K562 (cell line): ENCODE measurements around the gene ALDOB. TPM values are rescaled to one million over a fixed set of nuclear protein-coding genes. Genes with fewer than 3 reads are reported as not detected.

ENCODE experiments used
- BCOR ChIP-seq: fragments of 450-650 bp; IDR thresholded peaks from 2 replicates; pipeline ENCODE4 v1.6.1; 2016
- BRF2 ChIP-seq: IDR thresholded peaks from 3 replicates; pipeline ENCODE4 v1.6.1; 2011; ENCODE audit warnings: borderline replicate concordance, mild to moderate bottlenecking; ENCODE audit not compliant: insufficient read length, insufficient read depth
- DDX20 ChIP-seq: fragments of 450-650 bp; IDR thresholded peaks from 2 replicates; pipeline ENCODE4 v1.6.1; 2016; ENCODE audit warnings: missing genetic modification characterization, low read depth, mild to moderate bottlenecking, missing compliant biosample characterization, moderate library complexity
- ELF4 ChIP-seq: fragments of 450-650 bp; formaldehyde crosslinking; IDR thresholded peaks from 2 replicates; pipeline ENCODE4 v1.4.0; 2022; ENCODE audit warnings: missing genetic modification characterization
- EWSR1 ChIP-seq: fragments of 450-650 bp; IDR thresholded peaks from 2 replicates; pipeline ENCODE4 v1.6.1; 2018; ENCODE audit warnings: borderline replicate concordance, mild to moderate bottlenecking, low read depth, moderate library complexity; ENCODE audit not compliant: partially characterized antibody
- FOXA1 ChIP-seq: fragments of 450-650 bp; IDR thresholded peaks from 2 replicates; pipeline ENCODE4 v1.6.1; 2016; ENCODE audit warnings: mild to moderate bottlenecking, borderline replicate concordance
- GABPA ChIP-seq: fragments of 200-800 bp; sonication (Bioruptor generic); conservative IDR thresholded peaks from 2 replicates; pipeline ENCODE4 v1.6.1; 2016; ENCODE audit warnings: low read depth, missing genetic modification characterization, missing compliant biosample characterization
- HDGF ChIP-seq: fragments of 450-650 bp; IDR thresholded peaks from 2 replicates; pipeline ENCODE4 v1.6.1; 2016
- KLF16 ChIP-seq: IDR thresholded peaks from 2 replicates; pipeline ENCODE4 v1.6.1; 2016; ENCODE audit warnings: antibody characterized with exemption
- PPARD ChIP-seq: fragments of 250-450 bp; sonication (Bioruptor Pico); IDR thresholded peaks from 2 replicates; pipeline ENCODE4 v1.8.0; 2022; ENCODE audit warnings: inconsistent platforms, mild to moderate bottlenecking, moderate library complexity
- RBM17 ChIP-seq: fragments of 200-400 bp; formaldehyde crosslinking; IDR thresholded peaks from 2 replicates; pipeline ENCODE4 v1.6.1; 2017; ENCODE audit warnings: low read depth, mild to moderate bottlenecking, low read length, borderline replicate concordance
- SAFB2 ChIP-seq: fragments of 200-400 bp; formaldehyde crosslinking; IDR thresholded peaks from 2 replicates; pipeline ENCODE4 v1.6.1; 2018; ENCODE audit warnings: borderline replicate concordance, low read length, low read depth, moderate library complexity; ENCODE audit not compliant: severe bottlenecking
- SMARCA4 ChIP-seq: fragments of 450-650 bp; IDR thresholded peaks from 2 replicates; pipeline ENCODE4 v1.6.1; 2016
- SNIP1 ChIP-seq: fragments of 450-650 bp; IDR thresholded peaks from 2 replicates; pipeline ENCODE4 v1.7.1; 2017; ENCODE audit warnings: low read depth, mild to moderate bottlenecking
- SREBF2 ChIP-seq: sonication (generic); formaldehyde crosslinking; IDR thresholded peaks from 2 replicates; pipeline ENCODE4 v1.4.0; 2020; ENCODE audit warnings: mild to moderate bottlenecking, missing genetic modification reagents
- TEAD1 ChIP-seq, 2 experiments: fragments of 450-650 bp in 1 of 2; sonication (generic) in 1 of 2; formaldehyde crosslinking; IDR thresholded peaks; 2 replicates each; pipeline versions ENCODE4 v1.4.0 to v1.8.0; 2020 to 2022; ENCODE audit warnings: mild to moderate bottlenecking in 2 of 2, missing genetic modification reagents in 1 of 2
- U2AF1 ChIP-seq: fragments of 200-400 bp; formaldehyde crosslinking; optimal IDR thresholded peaks from 2 replicates; pipeline ENCODE3; 2017; ENCODE audit warnings: mild to moderate bottlenecking, low read depth, low read length, moderate library complexity
- USF1 ChIP-seq: sonication (generic); formaldehyde crosslinking; IDR thresholded peaks from 2 replicates; pipeline ENCODE4 v1.9.0; 2022; ENCODE audit warnings: mild to moderate bottlenecking, missing genetic modification reagents
- ZEB2 ChIP-seq: fragments of 450-650 bp; IDR thresholded peaks from 2 replicates; pipeline ENCODE4 v1.6.1; 2016
- ZNF212 ChIP-seq: fragments of 450-650 bp; formaldehyde crosslinking; IDR thresholded peaks from 2 replicates; pipeline ENCODE4 v1.4.0; 2020; ENCODE audit warnings: mild to moderate bottlenecking
- ZNF217 ChIP-seq: sonication (generic); formaldehyde crosslinking; IDR thresholded peaks from 2 replicates; pipeline ENCODE4 v1.8.0; 2022; ENCODE audit warnings: mild to moderate bottlenecking, missing genetic modification reagents
- ZNF282 ChIP-seq: sonication (generic); formaldehyde crosslinking; IDR thresholded peaks from 2 replicates; pipeline ENCODE4 v1.8.1; 2023; ENCODE audit warnings: missing genetic modification reagents
- ZNF311 ChIP-seq: fragments of 250-450 bp; sonication (Bioruptor Pico); IDR thresholded peaks from 2 replicates; pipeline ENCODE4 v1.4.0; 2020; ENCODE audit warnings: mild to moderate bottlenecking, moderate library complexity
- ZNF551 ChIP-seq: fragments of 250-450 bp; sonication (Bioruptor Pico); IDR thresholded peaks from 2 replicates; pipeline ENCODE4 v1.5.0; 2021; ENCODE audit warnings: mild to moderate bottlenecking, moderate library complexity
- ZNF644 ChIP-seq: fragments of 200-800 bp; sonication (Bioruptor generic); IDR thresholded peaks from 2 replicates; pipeline ENCODE4 v1.6.1; 2016; ENCODE audit warnings: low read depth, missing genetic modification characterization, missing compliant biosample characterization
- ZNF707 ChIP-seq: fragments of 250-450 bp; sonication (Bioruptor Pico); conservative IDR thresholded peaks from 2 replicates; pipeline ENCODE4 v1.8.0; 2022; ENCODE audit warnings: inconsistent platforms, mild to moderate bottlenecking, moderate library complexity
- polyA plus RNA-seq, 8 experiments: library from polyadenylated mRNA; depleted of rRNA in 4 of 8; stranded (reverse) in 5 of 8; unstranded in 3 of 8; fragments of >200 nt; fragmentation: Nextera tagmentation in 2 of 8; fragmentation: Illumina TruSeq in 1 of 8; extraction: Ambion mirVana in 2 of 8; extraction: Trizol in 1 of 8; gene quantifications; 2 replicates each; pipeline versions ENCODE4 v1.2.1 to v1.2.3, GENCODE V29; 2011 to 2014; ENCODE audit warnings: inconsistent platforms in 1 of 8, missing spikeins in 1 of 8
- total RNA-seq, 7 experiments: library from RNA; depleted of rRNA in 6 of 7; stranded (reverse); fragments of >200 nt in 6 of 7; fragmentation: Illumina TruSeq in 2 of 7; extraction: Trizol in 2 of 7; gene quantifications; 2 replicates each; pipeline versions ENCODE4 v1.2.1 to v1.2.3, GENCODE V29; 2011 to 2021; ENCODE audit warnings: low replicate concordance in 1 of 7
- TF ChIP-seq, protein P1 (sequence below): fragments of 450-650 bp; conservative IDR thresholded peaks from 2 replicates; pipeline ENCODE4 v1.6.1; 2016; ENCODE audit warnings: missing genetic modification characterization, low read depth, mild to moderate bottlenecking, control low read depth, missing compliant biosample characterization

Gene ALDOB
- total and polyA plus RNA-seq, 9 of the 15 experiments (the other 6 are each of a cell fraction or from before 2014, with no cell fraction given): 0.80 TPM; not detected in 8

DNA sequence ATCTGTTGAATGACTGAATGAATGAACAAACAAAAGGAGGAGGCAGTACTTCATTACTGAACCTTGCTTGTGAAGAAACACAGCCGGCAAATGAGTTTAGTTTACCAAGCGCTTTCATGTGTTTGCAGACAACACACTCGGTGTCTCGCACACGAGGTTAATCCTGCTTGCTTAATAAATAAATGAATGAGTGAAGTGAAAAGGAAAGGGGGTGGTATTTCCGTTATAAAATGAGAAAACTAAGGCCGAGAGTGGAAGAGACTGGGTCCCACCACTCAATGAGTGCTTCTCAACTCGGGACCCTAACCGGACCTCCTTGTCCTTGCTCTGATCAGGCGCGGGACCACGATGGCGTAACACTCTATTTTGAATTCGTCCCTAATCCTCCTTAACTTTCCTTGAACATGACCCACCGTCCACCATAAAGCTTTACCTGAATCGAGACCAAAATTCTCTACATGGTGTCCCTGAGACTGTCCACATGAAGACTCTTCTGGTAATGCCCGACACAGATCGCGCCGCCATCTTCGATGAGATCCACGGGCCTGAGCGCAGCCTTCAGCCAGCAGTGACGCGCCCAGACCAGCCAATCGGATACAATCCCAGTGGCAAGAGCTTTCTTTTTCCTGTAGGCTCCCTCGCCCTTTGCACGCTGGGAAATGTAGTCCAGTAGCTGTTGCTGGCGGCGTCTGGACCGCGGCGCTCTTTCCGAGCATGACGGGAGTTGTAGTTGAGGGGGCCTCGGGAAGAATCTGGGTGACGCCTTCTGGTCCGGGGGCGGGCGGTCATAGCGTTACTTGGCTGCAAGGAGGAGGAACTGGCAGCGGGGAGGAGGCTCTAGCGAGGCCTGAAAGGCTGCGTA lies 37.3 kb downstream of the ALDOB start, which contains the start of the genes MRPL50 and ZNF189 (continued):
- TF ChIP-seq ZNF644: peak; percentile 62; the same call in 1 of the 2 replicates
- no peak for TF ChIP-seq SMARCA4
- TF ChIP-seq TEAD1 (CRISPR knock-in tag; IDR thresholded peaks at IDR 0.05): 0 out of 4 replicates have a peak, but pooled peaks of 1 of the 2 experiments have one; percentile 12
- TF ChIP-seq USF1 (CRISPR knock-in tag): no peak
- 0 out of 2 replicates have a peak, but pooled peaks have one; percentile 15 for TF ChIP-seq ELF4
- TF ChIP-seq HDGF: no peak
- TF ChIP-seq ZNF551 (CRISPR knock-in tag): no peak
- TF ChIP-seq ZNF217 (CRISPR knock-in tag): no peak
- no peak for TF ChIP-seq BRF2
- TF ChIP-seq U2AF1: no peak
- no peak for TF ChIP-seq PPARD
- no peak for TF ChIP-seq SAFB2
- TF ChIP-seq DDX20 (tag): no peak
- no peak for TF ChIP-seq KLF16
- TF ChIP-seq RBM17: no peak
- no peak for TF ChIP-seq SNIP1
- no peak for TF ChIP-seq ZNF212
- TF ChIP-seq, protein P1, sequence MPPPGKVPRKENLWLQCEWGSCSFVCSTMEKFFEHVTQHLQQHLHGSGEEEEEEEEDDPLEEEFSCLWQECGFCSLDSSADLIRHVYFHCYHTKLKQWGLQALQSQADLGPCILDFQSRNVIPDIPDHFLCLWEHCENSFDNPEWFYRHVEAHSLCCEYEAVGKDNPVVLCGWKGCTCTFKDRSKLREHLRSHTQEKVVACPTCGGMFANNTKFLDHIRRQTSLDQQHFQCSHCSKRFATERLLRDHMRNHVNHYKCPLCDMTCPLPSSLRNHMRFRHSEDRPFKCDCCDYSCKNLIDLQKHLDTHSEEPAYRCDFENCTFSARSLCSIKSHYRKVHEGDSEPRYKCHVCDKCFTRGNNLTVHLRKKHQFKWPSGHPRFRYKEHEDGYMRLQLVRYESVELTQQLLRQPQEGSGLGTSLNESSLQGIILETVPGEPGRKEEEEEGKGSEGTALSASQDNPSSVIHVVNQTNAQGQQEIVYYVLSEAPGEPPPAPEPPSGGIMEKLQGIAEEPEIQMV: no peak
- no peak for TF ChIP-seq BCOR
- no peak for TF ChIP-seq FOXA1
- TF ChIP-seq EWSR1: no peak
- no peak for TF ChIP-seq SREBF2 (CRISPR knock-in tag)
- peak; percentile 82 for TF ChIP-seq GABPA (tag)
- no peak for TF ChIP-seq ZNF707
- TF ChIP-seq ZNF311 (CRISPR knock-in tag): no peak
- no peak for TF ChIP-seq ZEB2
- no peak for TF ChIP-seq ZNF282 (CRISPR knock-in tag)
